ENCODE measurements around the gene PROCR. TPM values are rescaled to one million over a fixed set of nuclear protein-coding genes. Genes with fewer than 3 reads are reported as not detected.
"Not testable (repeated sequence)": the region's sequence is repeated elsewhere in the genome, so short reads cannot be mapped to it uniquely, and the experiment has no call there.

Gene PROCR
- total RNA-seq, 1 donor from 2014 or later = 26.7 TPM

GRCh38 chr20:35193031-35193791 is 21.3 kb downstream of the PROCR start:
- DNase-seq = not testable (repeated sequence)

GRCh38 chr20:35196313-35196712 is 24.4 kb downstream of the PROCR start:
- no peak for DNase-seq

GRCh38 chr20:35199740-35200139 is 27.9 kb downstream of the PROCR start:
- DNase-seq = no peak

- no peak for DNase-seq
These were observed 28.4 kb downstream of the PROCR start for GRCh38 chr20:35200267-35200666.

- not testable (repeated sequence) for DNase-seq
These were observed 29.6 kb downstream of the PROCR start for GRCh38 chr20:35201467-35201866.

GRCh38 chr20:35206802-35207201 is 34.9 kb downstream of the PROCR start:
- no peak for DNase-seq

- peak; percentile 75 for DNase-seq
These were observed 36.2 kb downstream of the PROCR start for GRCh38 chr20:35207950-35208611.

- DNase-seq = no peak
These were observed 43.4 kb downstream of the PROCR start for GRCh38 chr20:35215066-35215956.

GRCh38 chr20:35216541-35216940 is 44.7 kb downstream of the PROCR start:
- DNase-seq = no peak

GRCh38 chr20:35223941-35224340 is 52.1 kb downstream of the PROCR start:
- DNase-seq = no peak

GRCh38 chr20:35224536-35224935 is 52.7 kb downstream of the PROCR start:
- DNase-seq = no peak

GRCh38 chr20:35225319-35226125 is 53.6 kb downstream of the PROCR start:
- peak; percentile 9 for DNase-seq

GRCh38 chr20:35226126-35226883 is 54.4 kb downstream of the PROCR start, which contains the start of gene MMP24:
Gene MMP24, plus strand, starts transcription at chr20:35226690. Its CDS starts 49 bp downstream, at chr20:35226739.
- no peak for DNase-seq

Small RNA genes within 50 kb of the gene (small RNA-seq; reads per million reads assigned to genes)
- not detected for gene MT1P3 (ENCODE audit: low replicate concordance)
- gene RNA5SP483 (ENCODE audit: low replicate concordance) = not detected

Other genes starting within 250 kb of the PROCR start
- gene GSS, start 216.3 kb upstream of the PROCR start, total RNA-seq = 26.5 TPM
- gene MYH7B, start 216.2 kb upstream of the PROCR start, total RNA-seq = 3.1 TPM
- 44.6 TPM for gene TRPC4AP, start 79.3 kb upstream of the PROCR start, total RNA-seq
- 11.9 TPM for gene EDEM2, start 24.7 kb upstream of the PROCR start, total RNA-seq
- 0.39 TPM for gene MMP24, start 54.6 kb downstream of the PROCR start, total RNA-seq
- gene MMP24OS, start 106.0 kb downstream of the PROCR start, total RNA-seq = 15.7 TPM
- gene EIF6, start 112.7 kb downstream of the PROCR start, total RNA-seq = 69.6 TPM
- gene FAM83C, start 120.4 kb downstream of the PROCR start, total RNA-seq = 7.7 TPM
- gene UQCC1, start 239.9 kb downstream of the PROCR start, total RNA-seq = 46.4 TPM